Stomach (tissue), 9 donors: ENCODE results near the gene FAM110D. TPM values are rescaled to one million over a fixed set of nuclear protein-coding genes. Genes with fewer than 3 reads are reported as not detected.
A peak's percentile ranks its signal among the peaks of the same experiment; 100 is the strongest.

ENCODE experiments used
- DNase-seq, 2 donors: peaks; one replicate each; pipeline versions ENCODE4 v3.0.0 to v3.0.0-alpha.2; 2013 to 2019
- H3K27ac ChIP-seq, 5 donors: fragments of 200-600 bp in 4 of 5; sonication (generic) in 4 of 5; one replicate each; pipeline ENCODE4 v1.5.1; 2013 to 2019; ENCODE audit warnings: mild to moderate bottlenecking in 1 of 5, moderate library complexity in 1 of 5
- H3K27me3 ChIP-seq, 3 donors: fragments of 200-600 bp; sonication (generic); one replicate each; pipeline ENCODE4 v1.5.1; 2017 to 2019; ENCODE audit warnings: mixed run types in 1 of 3
- H3K36me3 ChIP-seq, 4 donors: fragments of 200-600 bp; sonication (generic); 1 replicate in 3 of 4; 2 replicates in 1 of 4; pipeline ENCODE4 v1.5.1; 2016 to 2019
- H3K4me1 ChIP-seq, 4 donors: fragments of 200-600 bp; sonication (generic); one replicate each; pipeline ENCODE4 v1.5.1; 2016 to 2019
- H3K4me3 ChIP-seq, 4 donors: fragments of 200-600 bp; sonication (generic) in 3 of 4; one replicate each; pipeline ENCODE4 v1.5.1; 2016 to 2019; ENCODE audit warnings: mild to moderate bottlenecking in 1 of 4
- H3K9me3 ChIP-seq, 4 donors: fragments of 200-600 bp; sonication (generic); one replicate each; pipeline ENCODE4 v1.5.1; 2016 to 2019
- EP300 ChIP-seq: sonication (generic); formaldehyde crosslinking; IDR thresholded peaks from one replicate; pipeline ENCODE4 v1.6.1; 2017; ENCODE audit warnings: antibody characterized with exemption
- POLR2A ChIP-seq, 4 donors: fragments of 450-650 bp; IDR thresholded peaks; one replicate each; pipeline ENCODE4 v1.6.1; 2016; ENCODE audit warnings: antibody characterized with exemption in 4 of 4, control low read depth in 2 of 4, mild to moderate bottlenecking in 1 of 4, moderate library complexity in 1 of 4
- POLR2AphosphoS5 ChIP-seq, 3 donors: sonication (generic); formaldehyde crosslinking; IDR thresholded peaks; one replicate each; pipeline ENCODE4 v1.6.1; 2016; ENCODE audit warnings: antibody characterized with exemption in 3 of 3
- WGBS, 5 donors: extraction: QIAGEN DNeasy Blood & Tissue Kit in 3 of 5; methylation state at CpG; one replicate each; pipeline versions ENCODE4 v1.1.5 to v1.1.7; 2013 to 2018; 5-methylcytosine and 5-hydroxymethylcytosine counted together
- intact Hi-C: fragments of 100-400 bp; cut with DNase I; formaldehyde crosslinking; loops from one replicate; pipeline ENCODE4 v1.15.1; 2023; ENCODE audit warnings: low total_unique reads
- polyA plus RNA-seq, 3 donors: library from polyadenylated mRNA; stranded (reverse); fragments of 200-250 nt; gene quantifications; one replicate each; pipeline ENCODE4 v1.2.3, GENCODE V29; 2013
- total RNA-seq, 5 donors: library from RNA; depleted of rRNA; stranded (reverse); fragments of >200 nt; gene quantifications; one replicate each; pipeline versions ENCODE4 v1.1.0 to v1.2.3, GENCODE V29; 2014 to 2016
- TF ChIP-seq, protein P1 (sequence below), 7 experiments: fragments of 450-650 bp in 4 of 7; fragments of 200-600 bp in 3 of 7; sonication (generic) in 3 of 7; IDR thresholded peaks; one replicate each; pipeline ENCODE4 v1.5.1; 2016 to 2019; ENCODE audit warnings: antibody characterized with exemption in 7 of 7, control low read depth in 2 of 7, mild to moderate bottlenecking in 1 of 7
- donor health status: healthy with polysubstance abuse.
- donor health status: Bipolar disorder and iron deficiency.
- donor health status: healthy.

The FAM110D gene
- total and polyA plus RNA-seq, 8 donors, result 1.00 to 15.6 (median 1.4) TPM; not detected in 3

DNA sequence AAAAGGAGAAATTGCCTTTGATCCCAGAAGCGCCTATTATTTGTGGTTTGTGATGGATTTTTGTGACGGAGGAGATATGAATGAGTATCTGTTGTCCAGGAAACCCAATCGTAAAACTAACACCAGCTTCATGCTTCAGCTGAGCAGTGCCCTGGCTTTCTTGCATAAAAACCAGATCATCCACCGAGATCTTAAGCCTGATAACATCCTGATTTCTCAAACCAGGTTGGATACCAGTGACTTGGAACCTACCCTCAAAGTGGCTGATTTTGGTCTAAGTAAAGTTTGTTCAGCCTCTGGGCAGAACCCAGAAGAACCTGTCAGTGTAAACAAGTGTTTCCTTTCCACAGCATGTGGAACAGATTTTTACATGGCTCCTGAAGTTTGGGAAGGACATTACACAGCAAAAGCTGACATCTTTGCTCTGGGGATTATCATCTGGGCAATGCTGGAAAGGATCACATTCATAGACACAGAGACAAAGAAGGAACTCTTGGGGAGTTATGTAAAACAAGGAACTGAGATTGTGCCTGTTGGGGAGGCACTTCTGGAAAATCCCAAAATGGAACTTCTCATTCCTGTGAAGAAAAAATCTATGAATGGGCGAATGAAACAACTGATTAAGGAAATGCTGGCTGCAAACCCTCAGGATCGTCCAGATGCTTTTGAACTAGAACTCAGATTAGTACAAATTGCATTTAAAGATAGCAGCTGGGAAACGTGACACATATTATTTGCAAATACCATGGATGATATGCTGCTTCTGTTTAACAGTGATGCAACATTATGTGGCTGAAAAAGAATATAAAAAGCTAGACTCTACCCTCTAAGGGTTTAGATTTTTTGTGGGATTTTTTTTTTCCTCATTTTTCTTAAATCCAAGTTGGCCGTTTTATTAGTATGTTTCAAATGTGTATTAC is 36.8 kb upstream of the FAM110D start:
- 33 to 52% (median 36%) methylated on average over 8 of the region's 8 CpGs for WGBS, 5 donors
- Histone ChIP-seq H3K36me3 (peaks cover 0 to 50% (median 31%) of the 10 kb centered on the region in 4 donors), H3K27me3 (no peaks in the 10 kb centered on the region), H3K9me3 (no peaks in the 10 kb centered on the region), H3K27ac (peak overlapping the region; percentile 32 to 91 (median 42)), H3K4me1 (peaks cover 11 to 88% (median 52%) of the 10 kb centered on the region in 4 donors), H3K4me3 (no peak overlapping the region)
- TF ChIP-seq EP300 (no peak), POLR2A (IDR thresholded peaks at IDR 0.05) (no peak), POLR2AphosphoS5 (IDR thresholded peaks at IDR 0.05) (peak in 1 of 3 donors; percentile 11)
- TF ChIP-seq, protein P1, sequence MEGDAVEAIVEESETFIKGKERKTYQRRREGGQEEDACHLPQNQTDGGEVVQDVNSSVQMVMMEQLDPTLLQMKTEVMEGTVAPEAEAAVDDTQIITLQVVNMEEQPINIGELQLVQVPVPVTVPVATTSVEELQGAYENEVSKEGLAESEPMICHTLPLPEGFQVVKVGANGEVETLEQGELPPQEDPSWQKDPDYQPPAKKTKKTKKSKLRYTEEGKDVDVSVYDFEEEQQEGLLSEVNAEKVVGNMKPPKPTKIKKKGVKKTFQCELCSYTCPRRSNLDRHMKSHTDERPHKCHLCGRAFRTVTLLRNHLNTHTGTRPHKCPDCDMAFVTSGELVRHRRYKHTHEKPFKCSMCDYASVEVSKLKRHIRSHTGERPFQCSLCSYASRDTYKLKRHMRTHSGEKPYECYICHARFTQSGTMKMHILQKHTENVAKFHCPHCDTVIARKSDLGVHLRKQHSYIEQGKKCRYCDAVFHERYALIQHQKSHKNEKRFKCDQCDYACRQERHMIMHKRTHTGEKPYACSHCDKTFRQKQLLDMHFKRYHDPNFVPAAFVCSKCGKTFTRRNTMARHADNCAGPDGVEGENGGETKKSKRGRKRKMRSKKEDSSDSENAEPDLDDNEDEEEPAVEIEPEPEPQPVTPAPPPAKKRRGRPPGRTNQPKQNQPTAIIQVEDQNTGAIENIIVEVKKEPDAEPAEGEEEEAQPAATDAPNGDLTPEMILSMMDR (IDR thresholded peaks at IDR 0.05), result no peak
- DNase-seq, result no peak
- intact Hi-C loops, result no loop called here

DNA sequence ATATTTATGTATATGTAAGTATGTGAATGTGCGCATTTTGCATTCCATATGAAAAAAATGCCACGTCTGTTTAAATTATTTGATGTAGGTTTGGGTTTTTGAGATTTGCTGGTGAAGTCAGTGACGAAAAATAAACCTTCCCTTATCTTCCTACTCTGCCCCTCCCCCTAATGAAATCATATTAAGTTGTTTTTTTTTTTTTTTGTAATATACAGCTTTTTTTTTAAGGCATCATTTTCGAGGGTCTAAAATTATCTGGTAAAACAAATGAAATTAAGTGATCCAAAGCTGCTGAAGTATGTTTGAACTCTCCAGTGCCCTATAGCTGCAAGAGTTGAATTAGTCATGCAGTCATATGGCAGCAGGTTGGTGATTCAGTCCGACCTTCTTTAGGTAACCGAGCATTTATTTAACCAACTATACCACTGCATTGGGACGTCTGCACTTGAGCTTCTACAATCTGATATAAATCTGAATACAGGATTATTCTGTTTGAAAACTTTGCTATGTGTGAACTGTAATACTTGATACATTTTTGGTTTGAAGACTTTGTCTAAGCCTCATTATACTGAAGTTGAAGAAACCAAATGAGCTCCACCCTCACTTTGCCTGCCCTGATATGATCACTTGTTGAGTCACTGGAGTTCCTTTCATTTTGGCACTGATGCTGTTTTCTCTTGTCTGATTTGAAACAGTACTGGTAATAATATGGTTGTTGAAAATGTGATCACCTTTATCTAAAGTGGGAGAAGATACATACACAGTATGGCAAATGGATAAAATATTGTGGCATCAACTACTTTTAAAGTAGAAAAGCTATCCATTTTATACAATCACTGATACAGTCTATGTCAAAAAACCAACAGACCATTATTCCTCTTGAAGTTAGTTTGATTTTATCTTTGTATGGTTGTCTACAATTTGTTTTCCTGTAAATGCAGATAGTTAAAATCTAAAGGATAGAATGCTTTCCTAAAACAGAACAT is 35.6 kb upstream of the FAM110D start:
- no peaks in the 10 kb centered on the region for H3K9me3 ChIP-seq
- TF ChIP-seq, protein P1 (IDR thresholded peaks at IDR 0.05), result no peak
- TF ChIP-seq POLR2A (IDR thresholded peaks at IDR 0.05) (no peak), POLR2AphosphoS5 (IDR thresholded peaks at IDR 0.05) (no peak), EP300 (no peak)
- no peak for DNase-seq
- H3K27me3 ChIP-seq, result no peaks in the 10 kb centered on the region
- H3K36me3 ChIP-seq, result peaks cover 0 to 38% (median 20%) of the 10 kb centered on the region in 4 donors
- 61 to 69% (median 65%) methylated on average over 7 of the region's 7 CpGs for WGBS, 5 donors
- peaks cover 22 to 98% (median 55%) of the 10 kb centered on the region in 4 donors for H3K4me1 ChIP-seq
- intact Hi-C loops, result no loop called here
- no peak overlapping the region for H3K4me3 ChIP-seq
- peak overlapping the region in 4 of 5 donors; percentile 1 to 91 (median 52) for H3K27ac ChIP-seq

- 52 to 66% (median 58%) methylated on average over 4 of the region's 4 CpGs for WGBS, 5 donors
- H3K27ac ChIP-seq, result peak overlapping the region in 3 of 5 donors; percentile 9 to 91 (median 74)
- TF ChIP-seq, protein P1 (IDR thresholded peaks at IDR 0.05), result no peak
- TF ChIP-seq EP300, result no peak
- no peak for TF ChIP-seq POLR2AphosphoS5 (IDR thresholded peaks at IDR 0.05)
- no peak for DNase-seq
- no peaks in the 10 kb centered on the region for H3K9me3 ChIP-seq
- H3K4me1 ChIP-seq, result peaks cover 22 to 87% (median 52%) of the 10 kb centered on the region in 4 donors
- H3K36me3 ChIP-seq, result peaks cover 0 to 24% (median 7%) of the 10 kb centered on the region in 4 donors
- H3K27me3 ChIP-seq, result no peaks in the 10 kb centered on the region
- intact Hi-C loops, result no loop called here
- no peak overlapping the region for H3K4me3 ChIP-seq
Measured at GRCh38 chr1:26124418-26125331, 34.2 kb upstream of the FAM110D start.
